ENCODE measurements around the gene TSEN54.

GRCh38 chr17:75559958-75560533 is 43.7 kb downstream of the TSEN54 start:
- no peak for TF ChIP-seq ZBTB7A (IDR thresholded peaks at IDR 0.05; ENCODE audit: low read depth)
- TF ChIP-seq USF1 (IDR thresholded peaks at IDR 0.05) = no peak
- TF ChIP-seq CEBPB (IDR thresholded peaks at IDR 0.05) = no peak
- TF ChIP-seq YY1 (IDR thresholded peaks at IDR 0.05; ENCODE audit: low read depth) = no peak
- TF ChIP-seq RAD21 (IDR thresholded peaks at IDR 0.05; ENCODE audit: low read depth) = no peak
- TF ChIP-seq MAX (IDR thresholded peaks at IDR 0.05) = no peak
- TF ChIP-seq NFIC (IDR thresholded peaks at IDR 0.05) = no peak
- TF ChIP-seq TAF1 (IDR thresholded peaks at IDR 0.05; ENCODE audit: low read depth) = no peak
- no peak for TF ChIP-seq FOXM1 (IDR thresholded peaks at IDR 0.05; ENCODE audit: borderline replicate concordance, low read depth)
- TF ChIP-seq EP300 (IDR thresholded peaks at IDR 0.05; ENCODE audit: borderline replicate concordance) = no peak
- no peak for TF ChIP-seq TCF12 (IDR thresholded peaks at IDR 0.05; ENCODE audit: low read depth)
- no peak for TF ChIP-seq EGR1 (IDR thresholded peaks at IDR 0.05)
- TF ChIP-seq REST (IDR thresholded peaks at IDR 0.05; ENCODE audit: low read depth) = no peak

Data from Ishikawa (cell line).